ENCODE measurements around the gene PRCC.

PRCC gene

GRCh38 chr1:156765666-156766065 is 1.7 kb upstream of the PRCC start:
- TF ChIP-seq ZNF274 (IDR thresholded peaks at IDR 0.05; ENCODE audit: low read depth, low read length), result no peak
- TF ChIP-seq YY1 (IDR thresholded peaks at IDR 0.05; ENCODE audit: insufficient read depth, insufficient read length), result no peak
- TF ChIP-seq SUZ12 (IDR thresholded peaks at IDR 0.05; ENCODE audit: extremely low read depth, insufficient read depth, insufficient read length), result no peak
- peaks cover 7% of the 10 kb centered on the region for H3K4me1 ChIP-seq (ENCODE audit: insufficient read depth, insufficient read length)
- no peak overlapping the region for H3K4me3 ChIP-seq (ENCODE audit: insufficient read length, low read depth)
- H3K27me3 ChIP-seq (ENCODE audit: insufficient read depth, insufficient read length), result no peaks in the 10 kb centered on the region
- no peak for DNase-seq (ENCODE audit: low read depth, low spot score)
- no peaks in the 10 kb centered on the region for H3K9me3 ChIP-seq (ENCODE audit: insufficient read depth, low read length)
- H3K36me3 ChIP-seq (ENCODE audit: insufficient read depth, insufficient read length, low read length), result peaks cover 20% of the 10 kb centered on the region
- no peak overlapping the region for H3K9ac ChIP-seq (ENCODE audit: insufficient read length, low read depth)

DNA sequence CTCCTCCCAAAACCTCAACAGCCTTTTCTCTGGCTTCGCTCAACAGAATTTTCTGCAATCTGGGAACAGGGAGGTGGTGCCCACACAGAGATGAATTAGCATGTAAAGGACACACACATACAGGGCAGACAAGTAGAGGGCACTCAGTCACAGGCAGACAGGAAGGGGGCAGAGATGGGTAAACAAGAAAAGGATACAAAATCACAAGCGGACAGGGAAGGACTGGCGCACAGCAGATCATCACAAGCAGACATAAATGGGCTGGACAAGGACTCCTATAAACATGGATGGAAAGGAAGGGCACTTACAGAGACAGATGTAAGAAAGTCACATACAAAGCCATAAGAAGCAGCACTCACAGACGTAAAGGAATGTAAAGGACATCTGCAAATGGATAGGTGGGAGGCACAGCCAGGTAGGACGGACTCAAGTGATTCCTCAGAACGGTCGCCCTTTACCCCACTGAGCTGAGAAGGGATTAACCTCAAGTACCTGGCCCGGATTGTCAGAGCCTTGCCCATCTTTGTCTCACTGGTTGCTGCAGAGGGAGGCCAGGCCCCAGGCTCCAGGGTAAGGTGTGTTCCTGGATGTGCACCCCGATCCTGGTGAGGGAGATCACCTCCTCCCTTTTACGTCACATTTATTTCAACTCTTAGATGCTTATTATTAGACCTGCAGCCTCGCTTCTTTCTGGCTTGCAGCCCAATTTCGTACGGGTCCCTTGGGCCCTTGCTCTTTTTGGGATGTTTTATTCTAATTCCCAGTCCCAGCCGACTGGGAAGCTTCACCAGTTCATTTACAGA is 836 bp upstream of the PRCC start:
- Histone ChIP-seq H3K36me3 (ENCODE audit: insufficient read depth, insufficient read length, low read length) (peaks cover 29% of the 10 kb centered on the region), H3K9me3 (ENCODE audit: insufficient read depth, low read length) (no peaks in the 10 kb centered on the region), H3K9ac (ENCODE audit: insufficient read length, low read depth) (peak overlapping the region; percentile 76), H3K27me3 (ENCODE audit: insufficient read depth, insufficient read length) (no peaks in the 10 kb centered on the region), H3K4me3 (ENCODE audit: insufficient read length, low read depth) (peak overlapping the region; percentile 50), H3K4me1 (ENCODE audit: insufficient read depth, insufficient read length) (peaks cover 7% of the 10 kb centered on the region)
- DNase-seq (ENCODE audit: low read depth, low spot score), result no peak
- TF ChIP-seq SUZ12 (IDR thresholded peaks at IDR 0.05; ENCODE audit: extremely low read depth, insufficient read depth, insufficient read length) (no peak), YY1 (IDR thresholded peaks at IDR 0.05; ENCODE audit: insufficient read depth, insufficient read length) (no peak), ZNF274 (IDR thresholded peaks at IDR 0.05; ENCODE audit: low read depth, low read length) (no peak)

DNA sequence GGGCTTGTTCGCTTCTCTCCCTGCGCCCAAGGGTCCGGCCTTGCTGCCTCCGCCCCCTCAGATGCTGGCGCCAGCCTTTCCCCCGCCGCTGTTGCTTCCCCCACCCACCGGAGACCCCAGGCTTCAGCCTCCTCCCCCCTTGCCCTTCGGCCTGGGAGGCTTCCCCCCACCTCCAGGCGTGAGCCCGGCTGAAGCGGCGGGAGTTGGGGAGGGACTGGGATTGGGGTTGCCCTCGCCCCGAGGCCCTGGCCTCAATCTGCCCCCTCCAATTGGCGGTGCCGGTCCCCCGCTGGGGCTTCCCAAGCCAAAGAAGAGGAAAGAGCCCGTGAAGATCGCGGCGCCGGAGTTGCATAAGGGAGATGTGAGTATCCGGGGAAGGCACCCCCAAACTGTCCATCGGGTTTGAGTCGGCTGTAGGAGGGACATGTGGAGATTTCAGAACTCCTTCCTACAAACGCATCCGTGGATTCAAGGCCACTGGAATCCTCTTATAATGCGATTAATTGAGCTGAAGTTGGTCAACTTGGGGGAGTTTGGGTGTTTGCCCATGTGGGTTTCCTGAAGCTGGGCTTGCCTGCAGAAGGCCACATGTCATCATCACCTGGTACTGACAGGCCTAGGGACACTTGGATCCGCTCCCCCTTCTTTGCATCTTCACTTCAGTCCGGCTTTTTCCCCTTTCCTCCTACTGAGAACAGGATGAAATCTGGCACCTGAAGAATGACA is 707 bp downstream of the PRCC start:
- TF ChIP-seq ZNF274 (IDR thresholded peaks at IDR 0.05; ENCODE audit: low read depth, low read length), result no peak
- no peak for TF ChIP-seq YY1 (IDR thresholded peaks at IDR 0.05; ENCODE audit: insufficient read depth, insufficient read length)
- no peak for TF ChIP-seq SUZ12 (IDR thresholded peaks at IDR 0.05; ENCODE audit: extremely low read depth, insufficient read depth, insufficient read length)
- Histone ChIP-seq H3K9ac (ENCODE audit: insufficient read length, low read depth) (peak overlapping the region; percentile 98), H3K9me3 (ENCODE audit: insufficient read depth, low read length) (no peaks in the 10 kb centered on the region), H3K36me3 (ENCODE audit: insufficient read depth, insufficient read length, low read length) (peaks cover 43% of the 10 kb centered on the region), H3K4me3 (ENCODE audit: insufficient read length, low read depth) (peak overlapping the region; percentile 96), H3K4me1 (ENCODE audit: insufficient read depth, insufficient read length) (peaks cover 7% of the 10 kb centered on the region), H3K27me3 (ENCODE audit: insufficient read depth, insufficient read length) (no peaks in the 10 kb centered on the region)
- peak; percentile 57 for DNase-seq (ENCODE audit: low read depth, low spot score)

DNA sequence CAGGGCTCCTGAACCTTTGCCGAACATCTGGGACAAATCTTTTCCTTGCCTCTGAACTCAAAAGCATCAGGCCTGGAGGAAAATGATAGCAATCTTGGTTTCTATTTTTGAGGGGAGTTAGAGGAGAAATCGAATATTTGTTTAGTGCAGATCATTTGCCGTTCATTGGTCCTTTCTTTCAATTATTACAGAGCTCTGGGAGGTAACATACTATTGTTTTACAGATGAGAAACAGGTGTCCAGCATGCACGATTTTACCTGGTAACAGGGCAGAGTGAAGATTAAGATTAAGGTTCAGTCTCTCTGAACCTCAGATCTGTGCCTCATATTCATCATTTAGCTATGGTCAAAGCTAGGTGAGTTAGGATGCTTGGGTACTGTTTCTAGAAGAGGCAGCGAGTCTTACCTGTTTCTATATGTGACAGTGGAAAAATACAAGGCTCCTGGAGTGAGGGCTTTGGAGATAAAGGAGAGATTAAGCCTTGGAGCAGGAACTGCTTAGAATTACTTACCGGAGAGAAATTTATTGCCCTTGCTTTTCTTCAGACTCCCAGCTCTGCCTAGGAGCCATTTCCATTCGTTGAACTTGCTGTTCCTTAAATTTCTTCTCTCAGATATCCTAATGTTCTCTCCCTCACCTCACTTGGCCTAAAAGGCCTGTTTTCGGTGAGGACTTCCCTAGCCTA is 1.4 kb downstream of the PRCC start:
- no peak for TF ChIP-seq SUZ12 (IDR thresholded peaks at IDR 0.05; ENCODE audit: extremely low read depth, insufficient read depth, insufficient read length)
- TF ChIP-seq YY1 (IDR thresholded peaks at IDR 0.05; ENCODE audit: insufficient read depth, insufficient read length), result no peak
- no peak for TF ChIP-seq ZNF274 (IDR thresholded peaks at IDR 0.05; ENCODE audit: low read depth, low read length)
- Histone ChIP-seq H3K9ac (ENCODE audit: insufficient read length, low read depth) (peak overlapping the region; percentile 98), H3K9me3 (ENCODE audit: insufficient read depth, low read length) (no peaks in the 10 kb centered on the region), H3K27me3 (ENCODE audit: insufficient read depth, insufficient read length) (no peaks in the 10 kb centered on the region), H3K4me3 (ENCODE audit: insufficient read length, low read depth) (peak overlapping the region; percentile 96), H3K4me1 (ENCODE audit: insufficient read depth, insufficient read length) (peaks cover 7% of the 10 kb centered on the region), H3K36me3 (ENCODE audit: insufficient read depth, insufficient read length, low read length) (peaks cover 50% of the 10 kb centered on the region)
- DNase-seq (ENCODE audit: low read depth, low spot score), result no peak

DNA sequence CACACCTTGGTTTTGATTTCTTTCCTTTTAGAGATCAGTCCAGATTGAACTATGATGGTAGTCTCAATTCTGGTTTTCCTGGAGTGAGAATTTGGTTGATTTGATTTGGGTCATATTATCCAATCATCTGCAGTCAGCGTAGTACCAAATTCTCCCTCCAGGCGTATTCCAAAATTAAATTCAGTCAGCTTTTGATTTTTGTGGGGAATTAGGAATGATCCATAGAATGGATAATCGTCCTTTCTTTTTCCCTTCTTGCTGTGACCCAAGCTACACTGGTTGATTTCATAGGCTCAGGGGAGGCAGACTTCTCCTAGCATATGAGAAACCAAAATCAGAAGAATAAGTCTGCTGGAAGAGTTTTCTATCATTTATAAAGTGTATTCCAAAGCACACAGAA is 4.9 kb downstream of the PRCC start:
- no peak overlapping the region for H3K9ac ChIP-seq (ENCODE audit: insufficient read length, low read depth)

DNA sequence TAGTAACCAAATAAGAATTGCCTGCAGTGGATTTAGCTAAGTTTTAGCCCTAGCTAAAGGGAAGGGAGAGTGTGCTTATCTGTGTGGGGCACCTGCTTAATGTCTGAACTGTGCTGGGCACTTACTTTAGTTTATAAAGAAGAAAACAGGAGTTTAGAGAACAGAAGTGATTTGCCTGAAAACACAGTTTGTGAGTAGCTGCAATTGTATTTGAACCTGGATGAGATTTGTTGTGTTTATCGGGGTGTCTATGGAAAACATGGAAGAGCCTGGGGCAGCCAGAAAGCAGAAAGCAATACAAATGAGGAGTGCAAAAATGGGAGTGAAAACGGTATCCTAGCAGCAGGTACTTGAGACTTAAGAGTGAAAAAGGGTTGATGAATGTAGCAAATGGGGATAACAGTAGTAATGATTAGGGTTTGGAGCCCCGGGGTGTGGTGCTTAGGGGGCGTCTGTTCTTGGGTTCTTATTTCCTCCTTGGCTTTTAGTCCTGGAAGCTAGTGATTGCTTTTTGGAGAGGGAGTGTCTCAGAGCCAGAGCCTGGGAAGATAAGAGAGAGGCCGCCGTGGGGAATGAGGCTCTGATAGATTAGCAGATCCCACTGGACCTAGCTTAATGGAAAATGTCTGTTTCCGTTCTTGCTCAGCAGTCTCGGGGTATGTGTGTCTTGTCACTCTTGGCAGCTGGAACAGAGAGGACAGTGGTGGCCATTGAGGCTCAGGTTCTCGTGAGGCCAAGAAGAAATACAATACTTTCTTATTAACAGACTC is 5.6 kb downstream of the PRCC start:
- Histone ChIP-seq H3K27me3 (ENCODE audit: insufficient read depth, insufficient read length) (no peaks in the 10 kb centered on the region), H3K9ac (ENCODE audit: insufficient read length, low read depth) (no peak overlapping the region), H3K4me1 (ENCODE audit: insufficient read depth, insufficient read length) (peaks cover 2% of the 10 kb centered on the region), H3K4me3 (ENCODE audit: insufficient read length, low read depth) (no peak overlapping the region), H3K9me3 (ENCODE audit: insufficient read depth, low read length) (no peaks in the 10 kb centered on the region), H3K36me3 (ENCODE audit: insufficient read depth, insufficient read length, low read length) (peaks cover 66% of the 10 kb centered on the region)
- TF ChIP-seq ZNF274 (IDR thresholded peaks at IDR 0.05; ENCODE audit: low read depth, low read length) (no peak), SUZ12 (IDR thresholded peaks at IDR 0.05; ENCODE audit: extremely low read depth, insufficient read depth, insufficient read length) (no peak), YY1 (IDR thresholded peaks at IDR 0.05; ENCODE audit: insufficient read depth, insufficient read length) (no peak)
- DNase-seq (ENCODE audit: low read depth, low spot score), result no peak

More for the DNA sequence above, 4.9 kb downstream of the PRCC start:
- Histone ChIP-seq H3K36me3 (ENCODE audit: insufficient read depth, insufficient read length, low read length) (peaks cover 61% of the 10 kb centered on the region), H3K27me3 (ENCODE audit: insufficient read depth, insufficient read length) (no peaks in the 10 kb centered on the region), H3K4me1 (ENCODE audit: insufficient read depth, insufficient read length) (peaks cover 2% of the 10 kb centered on the region), H3K4me3 (ENCODE audit: insufficient read length, low read depth) (no peak overlapping the region), H3K9me3 (ENCODE audit: insufficient read depth, low read length) (no peaks in the 10 kb centered on the region)
- TF ChIP-seq SUZ12 (IDR thresholded peaks at IDR 0.05; ENCODE audit: extremely low read depth, insufficient read depth, insufficient read length), result no peak
- TF ChIP-seq YY1 (IDR thresholded peaks at IDR 0.05; ENCODE audit: insufficient read depth, insufficient read length), result no peak
- TF ChIP-seq ZNF274 (IDR thresholded peaks at IDR 0.05; ENCODE audit: low read depth, low read length), result no peak
- DNase-seq (ENCODE audit: low read depth, low spot score), result no peak
